RWPE2 (cell line): Measurements from ENCODE around the gene TMTC4.
"Not testable (repeated sequence)": the region's sequence is repeated elsewhere in the genome, so short reads cannot be mapped to it uniquely, and the experiment has no call there.

Source experiments
- ATAC-seq: fragments of 200-7000 bp; cut with Tn5 transposase; 3 replicates; pipeline ENCODE4 v1.9.1; 2021; ENCODE audit warnings: low read depth
- DNase-seq: peaks from one replicate; pipeline ENCODE4 v3.0.0-alpha.2; 2020; ENCODE audit warnings: low spot score
- H3K27ac ChIP-seq: fragments of 450-650 bp; 2 replicates; pipeline ENCODE4 v1.5.1; 2017; ENCODE audit warnings: mild to moderate bottlenecking; ENCODE audit not compliant: poor library complexity, severe bottlenecking
- H3K27me3 ChIP-seq: fragments of 250-450 bp; sonication (Bioruptor Pico); 2 replicates; pipeline ENCODE4 v1.5.1; 2021; ENCODE audit warnings: mild to moderate bottlenecking, moderate library complexity; ENCODE audit not compliant: insufficient read depth, poor library complexity, severe bottlenecking
- H3K36me3 ChIP-seq: fragments of 250-450 bp; sonication (Bioruptor Pico); 2 replicates; pipeline ENCODE4 v1.5.1; 2020; ENCODE audit warnings: low read depth, mild to moderate bottlenecking, moderate library complexity
- H3K4me1 ChIP-seq: fragments of 250-450 bp; sonication (Bioruptor Pico); 2 replicates; pipeline ENCODE4 v1.5.1; 2021; ENCODE audit warnings: mild to moderate bottlenecking, moderate library complexity; ENCODE audit not compliant: insufficient read depth, poor library complexity, severe bottlenecking
- H3K4me3 ChIP-seq: fragments of 250-450 bp; sonication (Bioruptor Pico); 2 replicates; pipeline ENCODE4 v1.5.1; 2021; ENCODE audit warnings: mild to moderate bottlenecking, moderate library complexity; ENCODE audit not compliant: severe bottlenecking
- H3K9me3 ChIP-seq: fragments of 250-450 bp; sonication (Bioruptor Pico); 2 replicates; pipeline ENCODE4 v1.5.1; 2021; ENCODE audit warnings: mild to moderate bottlenecking, moderate library complexity; ENCODE audit not compliant: severe bottlenecking
- TF ChIP-seq, protein P1 (sequence below): fragments of 450-650 bp; IDR thresholded peaks from one replicate; pipeline ENCODE4 v1.5.1; 2017; ENCODE audit warnings: mild to moderate bottlenecking, moderate library complexity; ENCODE audit not compliant: poor library complexity, severe bottlenecking

The TMTC4 gene

DNA sequence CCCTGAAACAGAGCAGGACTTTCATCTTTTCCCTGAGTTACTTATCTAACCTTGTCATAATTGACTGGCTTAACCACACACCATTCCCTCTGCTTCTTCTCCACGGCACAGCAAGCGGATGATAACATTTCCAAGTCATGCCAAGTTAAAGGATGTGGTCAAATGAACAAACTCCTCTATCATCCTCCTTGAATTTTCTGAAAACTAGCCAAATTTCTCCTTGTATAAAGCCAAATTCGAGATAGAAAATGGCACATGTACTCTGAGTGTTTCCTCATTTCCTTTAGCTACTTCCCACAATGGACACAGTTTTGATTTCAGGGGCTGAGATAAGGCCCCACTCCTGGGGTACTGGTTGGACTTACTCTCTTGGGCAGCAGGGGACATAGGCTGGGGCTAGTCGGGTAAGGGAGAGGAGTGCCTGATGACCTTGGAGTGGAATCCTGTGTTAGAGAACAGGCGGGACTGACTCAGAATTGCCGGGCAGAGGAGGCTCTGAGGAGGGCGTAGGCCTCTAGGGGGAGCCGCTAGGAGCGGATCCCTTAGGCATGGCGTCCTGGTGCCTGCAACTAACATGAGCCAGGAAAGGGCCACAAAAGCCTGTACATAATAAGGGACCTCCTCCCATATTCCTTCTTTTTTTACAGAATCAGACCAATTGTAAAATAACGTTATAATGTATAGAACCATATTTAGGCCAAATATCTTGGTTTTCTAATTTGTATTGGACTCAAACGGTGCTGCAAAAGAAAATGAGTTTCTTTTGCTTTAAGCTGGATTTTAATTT is 20.3 kb upstream of the TMTC4 start:
- H3K27me3 ChIP-seq = no peaks in the 10 kb centered on the region
- H3K36me3 ChIP-seq = no peaks in the 10 kb centered on the region
- H3K4me1 ChIP-seq = no peaks in the 10 kb centered on the region
- TF ChIP-seq, protein P1, sequence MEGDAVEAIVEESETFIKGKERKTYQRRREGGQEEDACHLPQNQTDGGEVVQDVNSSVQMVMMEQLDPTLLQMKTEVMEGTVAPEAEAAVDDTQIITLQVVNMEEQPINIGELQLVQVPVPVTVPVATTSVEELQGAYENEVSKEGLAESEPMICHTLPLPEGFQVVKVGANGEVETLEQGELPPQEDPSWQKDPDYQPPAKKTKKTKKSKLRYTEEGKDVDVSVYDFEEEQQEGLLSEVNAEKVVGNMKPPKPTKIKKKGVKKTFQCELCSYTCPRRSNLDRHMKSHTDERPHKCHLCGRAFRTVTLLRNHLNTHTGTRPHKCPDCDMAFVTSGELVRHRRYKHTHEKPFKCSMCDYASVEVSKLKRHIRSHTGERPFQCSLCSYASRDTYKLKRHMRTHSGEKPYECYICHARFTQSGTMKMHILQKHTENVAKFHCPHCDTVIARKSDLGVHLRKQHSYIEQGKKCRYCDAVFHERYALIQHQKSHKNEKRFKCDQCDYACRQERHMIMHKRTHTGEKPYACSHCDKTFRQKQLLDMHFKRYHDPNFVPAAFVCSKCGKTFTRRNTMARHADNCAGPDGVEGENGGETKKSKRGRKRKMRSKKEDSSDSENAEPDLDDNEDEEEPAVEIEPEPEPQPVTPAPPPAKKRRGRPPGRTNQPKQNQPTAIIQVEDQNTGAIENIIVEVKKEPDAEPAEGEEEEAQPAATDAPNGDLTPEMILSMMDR = peak; percentile 31
- no peak for DNase-seq
- ATAC-seq = 0 out of 3 replicates have a peak, but pooled peaks have one; percentile 40
- H3K27ac ChIP-seq = no peak overlapping the region
- H3K4me3 ChIP-seq = no peak overlapping the region
- H3K9me3 ChIP-seq = no peaks in the 10 kb centered on the region

DNA sequence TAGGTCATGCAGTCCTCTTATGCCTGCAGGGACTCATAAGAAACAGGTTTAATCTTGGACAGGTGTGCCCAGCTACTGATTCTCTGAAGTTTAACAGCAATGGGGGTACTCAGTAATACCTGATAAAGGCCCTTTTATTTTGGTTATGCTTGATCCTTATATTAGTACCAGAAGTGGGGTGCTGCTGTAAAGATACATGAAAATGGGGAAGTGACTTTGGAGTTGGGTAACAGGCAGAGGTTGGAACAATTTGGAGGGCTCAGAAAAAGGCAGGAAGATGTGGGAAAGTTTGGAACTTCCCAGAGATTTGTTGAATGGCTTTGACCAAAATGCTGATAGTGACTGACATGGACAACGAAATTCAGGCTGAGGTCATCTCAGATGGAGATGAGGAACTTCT is 14.6 kb upstream of the TMTC4 start:
- Histone ChIP-seq H3K36me3 (no peaks in the 10 kb centered on the region), H3K4me3 (no peak overlapping the region), H3K27me3 (no peaks in the 10 kb centered on the region), H3K4me1 (no peaks in the 10 kb centered on the region), H3K27ac (no peak overlapping the region), H3K9me3 (no peaks in the 10 kb centered on the region)
- no peak for ATAC-seq
- no peak for DNase-seq
- TF ChIP-seq, protein P1 = no peak

DNA sequence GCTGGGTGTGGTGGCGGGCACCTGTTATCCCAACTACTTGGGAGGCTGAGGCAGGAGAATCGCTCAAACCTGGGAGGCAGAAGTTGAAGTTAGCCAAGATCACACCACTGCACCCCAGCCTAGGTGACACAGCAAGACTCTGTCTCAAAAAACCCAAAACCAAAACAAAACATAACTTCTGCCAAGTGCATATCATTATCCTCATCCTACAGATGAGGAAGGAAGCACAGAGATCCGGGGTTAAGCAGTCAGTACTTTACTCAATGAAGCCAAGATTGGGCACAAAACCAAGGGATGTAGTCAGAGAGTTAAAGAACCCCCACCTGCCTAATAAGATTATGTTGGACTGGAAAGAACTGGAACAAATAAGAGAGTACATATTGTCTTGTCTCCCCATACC is 5.5 kb upstream of the TMTC4 start:
- no peaks in the 10 kb centered on the region for H3K4me1 ChIP-seq
- TF ChIP-seq, protein P1 = no peak
- H3K27me3 ChIP-seq = no peaks in the 10 kb centered on the region
- ATAC-seq (no peak), DNase-seq (no peak)
- H3K9me3 ChIP-seq = no peaks in the 10 kb centered on the region
- no peaks in the 10 kb centered on the region for H3K36me3 ChIP-seq
- no peak overlapping the region for H3K4me3 ChIP-seq
- no peak overlapping the region for H3K27ac ChIP-seq

DNA sequence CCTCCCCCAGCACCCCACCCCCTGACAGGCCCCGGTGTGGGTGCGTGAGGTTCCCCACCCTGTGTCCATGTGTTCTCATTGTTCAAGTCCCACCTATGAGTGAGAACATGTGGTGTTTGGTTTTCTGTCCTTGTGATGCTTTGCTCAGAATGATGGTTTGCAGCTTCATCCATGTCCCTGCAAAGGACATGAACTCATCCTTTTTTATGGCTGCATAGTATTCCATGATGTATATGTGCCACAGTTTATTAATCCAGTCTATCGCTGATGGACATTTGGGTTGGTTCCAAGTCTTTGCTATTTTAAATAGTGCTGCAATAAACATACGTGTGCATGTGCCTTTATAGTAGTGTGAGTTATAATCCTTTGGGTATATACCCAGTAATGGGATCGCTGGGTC is 2.5 kb upstream of the TMTC4 start:
- not testable (repeated sequence) for ATAC-seq, DNase-seq, H3K9me3 ChIP-seq, H3K27ac ChIP-seq, H3K36me3 ChIP-seq, H3K4me1 ChIP-seq, H3K27me3 ChIP-seq, H3K4me3 ChIP-seq

DNA sequence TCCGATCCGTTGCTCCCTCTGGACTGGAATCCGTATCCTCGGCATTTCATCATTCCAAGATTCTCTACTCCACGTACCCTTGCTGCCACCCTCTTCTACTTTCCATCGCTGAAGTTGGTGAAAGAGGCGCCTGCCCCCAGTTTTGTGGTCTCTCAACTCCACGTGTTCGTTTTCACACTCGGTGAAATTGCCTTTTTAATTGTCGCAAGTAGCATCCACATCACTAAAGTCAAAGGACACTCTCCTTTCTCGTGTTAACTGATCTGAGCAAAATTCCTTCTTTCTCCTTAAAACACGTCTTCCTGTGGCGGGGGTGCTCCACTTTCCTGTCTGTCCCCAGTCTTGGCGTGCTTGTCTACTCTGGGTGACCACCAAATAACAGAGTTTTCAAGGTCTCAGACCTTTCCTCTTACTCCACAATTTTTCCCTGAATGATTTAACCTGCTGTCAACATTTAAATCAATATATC is 1.1 kb upstream of the TMTC4 start:
- no peaks in the 10 kb centered on the region; the same call in 1 of the 2 replicates for H3K36me3 ChIP-seq
- TF ChIP-seq, protein P1 = no peak
- no peak overlapping the region for H3K27ac ChIP-seq
- H3K9me3 ChIP-seq = no peaks in the 10 kb centered on the region
- no peaks in the 10 kb centered on the region for H3K27me3 ChIP-seq
- H3K4me1 ChIP-seq = no peaks in the 10 kb centered on the region
- DNase-seq (no peak), ATAC-seq (no peak)
- peak overlapping the region; percentile 93 for H3K4me3 ChIP-seq
